Measurements from ENCODE around the gene ANKS1A. TPM values are rescaled to one million over a fixed set of nuclear protein-coding genes. Genes with fewer than 3 reads are reported as not detected.

Gene ANKS1A
- total and polyA plus RNA-seq, 2 experiments from 2014 or later: 17.5 to 25.4 TPM

GRCh38 chr6:35064757-35065440, 175.8 kb downstream of the ANKS1A start:
- Histone ChIP-seq H3K9me3 (ENCODE audit: low read depth) (no peaks in the 10 kb centered on the region), H2AFZ (no peak overlapping the region), H3K9me2 (replicated peaks; ENCODE audit: insufficient read depth) (no peaks in the 10 kb centered on the region), H3K4me2 (no peak overlapping the region), H3K4me3 (no peak overlapping the region), H3K4me1 (ENCODE audit: insufficient read depth) (no peaks in the 10 kb centered on the region), H3K79me2 (no peaks in the 10 kb centered on the region), H3K36me3 (replicated peaks; ENCODE audit: insufficient read depth, low read depth) (no peaks in the 10 kb centered on the region), H3K27ac (no peak overlapping the region), H3K27me3 (no peaks in the 10 kb centered on the region), H4K20me1 (ENCODE audit: insufficient read depth, poor library complexity, severe bottlenecking) (no peaks in the 10 kb centered on the region)
- TF ChIP-seq EZH2phosphoT487 (IDR thresholded peaks at IDR 0.05; ENCODE audit: low read depth, severe bottlenecking, unreplicated experiment) (no peak), CTCF (IDR thresholded peaks at IDR 0.05; ENCODE audit: poor library complexity) (no peak), EZH2 (IDR thresholded peaks at IDR 0.05; ENCODE audit: borderline replicate concordance) (no peak)
- 79% methylated on average over 8 of the region's 8 CpGs for WGBS (ENCODE audit: low lambda C conversion rate, missing lambda C conversion rate)
- DNase-seq (ENCODE audit: low spot score): no peak

GRCh38 chr6:35065441-35065800, 176.4 kb downstream of the ANKS1A start:
- Histone ChIP-seq H4K20me1 (ENCODE audit: insufficient read depth, poor library complexity, severe bottlenecking) (no peaks in the 10 kb centered on the region), H3K9me3 (ENCODE audit: low read depth) (no peaks in the 10 kb centered on the region), H3K4me3 (no peak overlapping the region), H3K4me2 (no peak overlapping the region), H2AFZ (no peak overlapping the region), H3K9me2 (replicated peaks; ENCODE audit: insufficient read depth) (no peaks in the 10 kb centered on the region), H3K79me2 (no peaks in the 10 kb centered on the region), H3K27ac (no peak overlapping the region), H3K36me3 (replicated peaks; ENCODE audit: insufficient read depth, low read depth) (no peaks in the 10 kb centered on the region), H3K4me1 (ENCODE audit: insufficient read depth) (no peaks in the 10 kb centered on the region), H3K27me3 (no peaks in the 10 kb centered on the region)
- WGBS (ENCODE audit: low lambda C conversion rate, missing lambda C conversion rate): 92% methylated on average over 9 of the region's 9 CpGs
- no peak for DNase-seq (ENCODE audit: low spot score)
- TF ChIP-seq CTCF (IDR thresholded peaks at IDR 0.05; ENCODE audit: poor library complexity): no peak
- TF ChIP-seq EZH2phosphoT487 (IDR thresholded peaks at IDR 0.05; ENCODE audit: low read depth, severe bottlenecking, unreplicated experiment): no peak
- TF ChIP-seq EZH2 (IDR thresholded peaks at IDR 0.05; ENCODE audit: borderline replicate concordance): no peak

- 88% methylated on average over 13 of the region's 13 CpGs for WGBS (ENCODE audit: low lambda C conversion rate, missing lambda C conversion rate)
- Histone ChIP-seq H3K27ac (no peak overlapping the region), H3K36me3 (replicated peaks; ENCODE audit: insufficient read depth, low read depth) (no peaks in the 10 kb centered on the region), H3K79me2 (no peaks in the 10 kb centered on the region), H3K4me1 (ENCODE audit: insufficient read depth) (no peaks in the 10 kb centered on the region), H3K4me3 (no peak overlapping the region), H4K20me1 (ENCODE audit: insufficient read depth, poor library complexity, severe bottlenecking) (no peaks in the 10 kb centered on the region), H3K9me2 (replicated peaks; ENCODE audit: insufficient read depth) (no peaks in the 10 kb centered on the region), H3K9me3 (ENCODE audit: low read depth) (no peaks in the 10 kb centered on the region), H3K27me3 (no peaks in the 10 kb centered on the region), H3K4me2 (no peak overlapping the region), H2AFZ (no peak overlapping the region)
- no peak for DNase-seq (ENCODE audit: low spot score)
- TF ChIP-seq EZH2 (IDR thresholded peaks at IDR 0.05; ENCODE audit: borderline replicate concordance) (no peak), EZH2phosphoT487 (IDR thresholded peaks at IDR 0.05; ENCODE audit: low read depth, severe bottlenecking, unreplicated experiment) (no peak), CTCF (IDR thresholded peaks at IDR 0.05; ENCODE audit: poor library complexity) (no peak)
Measured at GRCh38 chr6:35065870-35066269, 176.8 kb downstream of the ANKS1A start.

Measured in hepatocyte (in vitro differentiated cells).